GM12892 (cell line): ENCODE measurements around the gene TMPRSS9.

Source experiments
- DNase-seq: peaks from one replicate; pipeline ENCODE4 v3.0.0; 2011; ENCODE audit not compliant: insufficient read length
- FAIRE-seq: peaks from 2 replicates; lab custom pipeline; 2011; peaks lifted over from hg19 to GRCh38; lab: Jason Lieb, UNC
- POLR2A ChIP-seq: IDR thresholded peaks from 2 replicates; pipeline ENCODE4 v1.6.1; 2011; ENCODE audit warnings: low read depth, low read length, control low read depth
- POLR2AphosphoS5 ChIP-seq: IDR thresholded peaks from 2 replicates; pipeline ENCODE4 v1.6.1; 2011; ENCODE audit warnings: low read depth, low read length, control low read depth
- TAF1 ChIP-seq: IDR thresholded peaks from 2 replicates; pipeline ENCODE4 v1.6.1; 2011; ENCODE audit warnings: low read depth, mild to moderate bottlenecking, control low read depth, low read length, borderline replicate concordance

TMPRSS9 gene

DNA sequence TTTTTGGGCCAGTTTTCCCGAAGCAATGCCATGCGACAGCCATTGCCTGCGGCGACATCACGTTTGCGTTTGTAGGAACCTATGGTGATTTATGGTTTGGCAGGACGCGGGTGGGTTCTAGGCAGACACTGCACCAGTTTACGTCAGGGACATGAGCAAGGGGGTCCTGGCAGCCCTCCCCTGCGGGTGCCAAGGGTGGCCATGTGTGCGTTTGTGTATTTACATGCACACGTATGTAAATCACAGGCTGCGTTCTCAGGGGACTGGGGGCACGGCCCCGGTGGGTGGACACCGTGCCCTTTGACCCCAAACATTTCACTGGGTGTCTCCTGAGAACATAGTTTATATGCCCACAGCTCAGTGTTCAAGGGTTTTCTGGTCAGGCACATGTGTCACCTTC, 9.4 kb upstream of the TMPRSS9 start:
- no peak for TF ChIP-seq TAF1
- TF ChIP-seq POLR2A: no peak
- no peak for TF ChIP-seq POLR2AphosphoS5
- DNase-seq (no peak), FAIRE-seq (no peak)

GRCh38 chr19:2351591-2351990, 8.5 kb upstream of the TMPRSS9 start:
- FAIRE-seq (no peak), DNase-seq (no peak)
- TF ChIP-seq POLR2AphosphoS5: no peak
- TF ChIP-seq TAF1: no peak
- TF ChIP-seq POLR2A: no peak

DNA sequence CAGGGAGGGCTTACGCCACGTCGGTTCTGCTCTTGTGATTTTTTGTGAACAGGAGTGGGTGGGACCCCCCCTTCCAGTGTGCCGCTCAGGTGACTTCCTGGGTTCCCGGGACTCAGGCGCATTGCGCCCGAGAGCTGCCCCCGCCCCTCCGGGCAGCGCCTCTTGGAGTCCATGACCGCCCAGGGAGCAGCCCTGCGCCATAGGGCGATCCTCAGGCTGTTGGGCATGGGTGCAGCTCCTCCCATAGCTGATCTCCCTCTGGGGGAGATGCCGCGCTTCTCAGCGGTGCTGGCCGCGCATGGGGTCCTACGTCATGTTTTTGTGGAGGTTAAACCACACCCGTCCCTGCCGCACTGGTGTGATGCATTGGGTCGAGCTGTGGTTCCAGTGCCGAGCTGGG, 7.9 kb upstream of the TMPRSS9 start:
- FAIRE-seq: no peak
- no peak for DNase-seq
- TF ChIP-seq POLR2AphosphoS5: no peak
- no peak for TF ChIP-seq POLR2A
- no peak for TF ChIP-seq TAF1

DNA sequence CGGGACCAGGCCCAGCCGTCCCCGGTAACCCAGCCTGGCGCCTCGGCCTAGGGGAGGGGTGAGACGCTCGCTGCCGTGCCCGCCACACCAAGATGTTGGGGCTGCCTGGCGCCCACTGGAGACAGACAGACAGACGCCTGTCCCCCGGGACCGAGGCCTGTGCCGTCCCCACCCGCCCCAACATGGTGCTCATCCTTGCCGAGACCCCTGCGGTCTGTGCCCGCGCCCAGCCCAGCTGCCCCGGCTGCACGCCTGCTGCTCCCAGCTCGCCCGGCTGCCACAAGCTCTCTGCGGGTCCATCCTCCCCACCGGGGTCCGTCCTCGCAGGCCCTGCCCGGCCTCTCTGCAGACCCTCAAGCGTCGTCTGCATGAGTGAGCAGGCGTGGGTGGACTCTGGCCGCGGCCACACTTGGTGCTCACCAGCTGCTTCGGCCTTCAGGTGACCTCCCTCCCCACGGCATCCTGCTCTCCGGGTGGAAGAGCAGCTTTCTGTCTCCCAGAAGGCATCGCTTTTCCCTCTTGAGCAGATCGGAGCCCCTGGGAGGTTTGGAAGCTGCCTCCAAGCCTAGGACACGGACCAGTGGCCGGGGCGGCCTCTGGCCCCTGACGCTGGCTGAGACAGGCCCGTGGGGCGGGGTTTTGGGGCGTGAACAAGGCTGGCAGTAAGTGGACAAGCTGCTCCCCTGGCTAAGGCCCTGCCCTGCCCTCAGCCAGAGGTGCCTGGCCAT, 6.7 kb upstream of the TMPRSS9 start:
- FAIRE-seq (no peak), DNase-seq (no peak)
- no peak for TF ChIP-seq TAF1

DNA sequence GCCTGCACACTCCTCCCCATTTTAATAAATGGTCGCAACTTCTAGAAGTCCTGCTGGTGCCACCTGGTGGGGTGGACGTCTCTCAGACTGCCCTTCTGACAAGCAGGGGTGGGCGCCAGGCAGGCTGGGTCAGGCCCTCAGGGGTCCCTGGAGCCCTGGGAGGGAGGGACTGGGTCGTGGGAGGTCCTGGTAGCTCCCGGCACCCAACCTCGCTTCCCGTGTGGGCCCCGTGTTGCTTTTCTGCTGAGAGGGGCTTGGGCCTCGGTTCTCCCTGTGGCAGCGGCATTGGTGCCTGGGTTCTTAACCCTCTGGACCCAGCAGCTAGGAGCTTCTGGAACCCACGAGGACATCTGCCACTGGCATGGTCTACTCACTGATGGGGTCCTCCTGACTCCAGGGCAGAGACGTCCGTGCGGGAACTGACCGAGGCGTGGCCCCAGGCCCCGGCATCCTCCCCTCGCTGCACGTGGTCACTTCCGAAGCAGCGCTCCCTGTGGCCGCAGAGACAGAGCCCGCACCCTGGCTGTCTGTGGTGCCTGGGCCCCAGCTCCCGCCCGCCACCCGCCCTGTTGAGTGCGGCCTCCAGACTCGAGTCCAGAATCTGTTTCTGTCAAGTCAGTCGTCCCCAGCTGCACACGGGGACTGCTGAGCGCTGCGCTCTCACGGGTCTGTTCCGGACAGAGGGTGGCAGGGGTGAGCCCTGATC, 6.0 kb upstream of the TMPRSS9 start:
- TF ChIP-seq POLR2AphosphoS5 (no peak), TAF1 (no peak)
- DNase-seq: no peak
- no peak for FAIRE-seq

DNA sequence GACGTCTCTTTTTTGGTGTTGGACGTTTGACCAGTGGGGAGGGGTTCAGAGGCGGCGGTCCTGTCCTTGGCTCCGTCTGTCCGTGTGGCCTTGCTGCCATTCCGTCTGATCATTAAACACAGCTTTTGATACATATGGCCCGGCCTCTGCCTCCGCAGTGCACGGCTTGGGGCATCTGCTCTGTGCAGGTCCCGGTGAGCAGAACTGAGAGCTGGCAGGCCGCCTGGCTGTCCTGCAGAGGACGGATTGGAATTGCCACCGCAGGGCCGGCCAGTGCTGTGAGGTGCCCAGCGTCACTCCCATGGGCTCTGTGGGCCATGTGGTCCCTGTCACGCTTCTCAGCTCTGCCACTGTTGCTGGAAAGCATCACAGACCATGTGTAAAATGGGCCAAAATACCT, 5.4 kb upstream of the TMPRSS9 start:
- DNase-seq (no peak), FAIRE-seq (no peak)
- no peak for TF ChIP-seq TAF1
- TF ChIP-seq POLR2A: no peak
- TF ChIP-seq POLR2AphosphoS5: no peak

GRCh38 chr19:2355168-2356035, 4.7 kb upstream of the TMPRSS9 start:
- no peak for FAIRE-seq
- TF ChIP-seq TAF1 (no peak), POLR2AphosphoS5 (no peak), POLR2A (no peak)
- no peak for DNase-seq

GRCh38 chr19:2356036-2356646, 3.9 kb upstream of the TMPRSS9 start:
- no peak for TF ChIP-seq POLR2AphosphoS5
- no peak for TF ChIP-seq TAF1
- TF ChIP-seq POLR2A: no peak
- no peak for FAIRE-seq
- DNase-seq: no peak

GRCh38 chr19:2357279-2358206, 2.5 kb upstream of the TMPRSS9 start:
- TF ChIP-seq TAF1 (no peak), POLR2AphosphoS5 (no peak), POLR2A (no peak)
- no peak for FAIRE-seq

DNA sequence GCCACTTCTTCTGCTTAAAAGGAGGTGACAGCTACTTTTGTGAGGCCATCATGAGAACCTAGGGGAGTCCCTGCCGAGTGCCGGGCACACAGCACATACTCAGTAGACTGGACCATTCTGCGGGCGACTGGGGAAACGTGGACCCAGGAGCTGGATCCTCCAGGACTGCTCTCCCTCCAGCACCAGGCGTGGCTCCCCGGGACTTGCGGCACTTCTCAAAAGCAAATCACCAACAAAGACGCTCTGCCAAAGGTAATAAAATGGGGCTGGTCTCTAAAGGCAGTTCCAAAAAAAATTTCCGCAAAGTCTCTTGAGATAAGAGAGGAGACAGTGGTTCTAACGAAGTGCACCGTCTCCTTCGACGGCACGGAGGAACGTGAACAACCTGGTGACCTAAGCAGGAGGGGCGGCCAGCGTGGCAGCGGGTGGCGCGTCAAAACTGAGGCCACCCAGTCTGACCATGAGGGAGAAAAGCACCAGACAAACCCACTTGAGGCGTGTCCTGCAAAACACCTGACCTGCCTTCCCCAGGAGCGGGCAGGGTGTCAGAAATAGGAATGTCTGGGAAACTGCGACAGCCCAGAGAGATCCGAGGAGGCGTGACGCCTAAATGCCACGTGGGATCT, 1.4 kb upstream of the TMPRSS9 start:
- no peak for TF ChIP-seq POLR2A
- TF ChIP-seq TAF1: no peak
- TF ChIP-seq POLR2AphosphoS5: no peak
- no peak for FAIRE-seq
- no peak for DNase-seq

More at GRCh38 chr19:2357279-2358206, 2.5 kb upstream of the TMPRSS9 start:
- DNase-seq: no peak
